ENCODE results near the gene VPS29.
"Not testable (repeated sequence)": the region's sequence is repeated elsewhere in the genome, so short reads cannot be mapped to it uniquely, and the experiment has no call there.

Gene VPS29

DNA sequence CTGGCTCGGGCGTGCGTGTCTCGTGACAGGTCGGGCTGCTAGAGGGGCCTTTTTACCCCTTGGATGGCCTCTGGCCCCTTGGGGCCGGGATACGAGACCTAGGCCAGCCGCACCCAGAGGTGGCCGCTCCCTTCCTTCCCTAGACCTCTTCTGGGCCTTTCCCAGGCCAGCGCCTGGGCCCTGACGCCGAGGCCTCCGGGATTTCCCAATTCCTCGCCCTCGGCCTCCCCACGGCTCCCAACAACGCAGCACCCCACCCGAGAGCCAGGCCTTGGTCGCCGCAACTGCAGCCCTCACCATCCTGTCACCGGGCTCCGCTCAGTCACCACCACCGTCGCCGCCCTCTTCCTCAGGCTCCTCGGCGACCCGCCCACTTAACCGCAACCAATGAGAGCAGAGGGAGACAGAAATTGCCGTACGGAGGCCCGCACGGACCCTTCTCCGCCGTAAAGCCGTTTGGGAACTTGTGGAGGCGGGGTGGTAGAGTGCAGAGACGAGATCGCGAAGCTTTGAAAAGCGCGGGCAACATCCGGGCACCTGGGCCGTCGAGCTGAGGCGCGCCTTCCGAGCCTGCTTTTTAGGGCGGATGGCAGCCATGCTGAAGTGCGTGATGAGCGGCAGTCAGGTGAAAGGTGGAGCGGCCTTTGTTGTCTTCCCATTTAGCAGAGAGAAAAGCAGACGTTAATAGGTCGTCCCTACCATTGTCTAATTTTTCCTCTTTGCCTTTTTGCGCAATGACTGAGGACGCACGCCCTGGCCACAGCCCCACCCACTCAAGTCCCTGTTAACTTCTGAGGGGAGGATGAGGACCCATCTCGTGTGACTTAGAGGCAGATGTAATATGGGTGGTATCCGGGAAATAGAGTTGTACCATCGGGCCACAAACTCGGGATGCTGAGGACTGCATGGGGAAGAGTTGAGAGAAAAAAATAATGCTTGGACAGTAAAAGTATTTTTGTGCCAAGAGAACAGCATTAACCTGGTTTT, at the start of gene VPS29, which contains the start of gene RAD9B:
TSS of gene VPS29 (minus strand) at position 360 of the 987 bp plus-strand sequence. CDS start at position 300, 60 bp downstream.
TSS of gene RAD9B (plus strand) at position 580 of the 987 bp plus-strand sequence. CDS start at position 587, 7 bp downstream.
- in situ Hi-C loops (cut with MboI; ENCODE audit: low sequenced_read_pairs), result no loop called here

DNA sequence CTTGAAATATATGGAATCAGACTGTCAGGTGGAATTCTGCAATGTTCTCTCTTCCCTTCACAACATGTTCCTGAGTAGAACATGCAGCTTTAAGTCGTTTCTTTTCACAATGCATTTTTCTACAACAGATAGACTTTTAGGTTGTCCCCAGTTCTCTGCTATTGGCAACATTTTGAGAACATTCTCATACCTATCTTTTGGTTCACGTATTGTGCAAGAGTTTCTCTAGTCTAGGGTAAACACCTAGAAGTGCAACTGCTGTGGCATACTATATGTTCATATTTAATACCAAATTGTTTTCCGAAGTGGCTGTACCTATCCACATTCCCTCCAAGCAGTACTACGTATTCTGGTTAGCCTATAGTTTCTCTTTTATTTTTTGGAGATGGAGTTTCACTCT, 49.1 kb upstream of the VPS29 start:
- in situ Hi-C loops (cut with MboI; ENCODE audit: low sequenced_read_pairs), result no loop called here

DNA sequence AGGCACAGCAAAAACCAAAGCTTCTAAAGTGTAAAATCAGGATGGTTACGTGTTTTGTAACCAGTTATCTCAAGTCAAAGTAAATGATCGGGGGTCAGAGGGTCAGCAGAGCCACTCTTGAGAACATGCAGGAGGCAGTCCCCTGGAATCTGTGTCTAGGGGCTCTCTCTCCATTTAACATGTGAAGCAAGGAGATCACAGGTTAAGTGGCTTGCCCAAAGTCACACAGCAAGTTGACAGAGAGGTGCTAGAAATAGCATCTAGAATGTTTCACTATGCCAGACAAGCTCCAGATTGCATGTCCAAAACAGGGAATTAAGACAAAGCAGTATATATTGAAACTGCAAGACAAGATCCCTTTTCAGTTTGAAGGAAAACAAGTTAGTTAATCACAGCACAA, 47.8 kb upstream of the VPS29 start:
- in situ Hi-C loops (cut with MboI; ENCODE audit: low sequenced_read_pairs), result no loop called here

DNA sequence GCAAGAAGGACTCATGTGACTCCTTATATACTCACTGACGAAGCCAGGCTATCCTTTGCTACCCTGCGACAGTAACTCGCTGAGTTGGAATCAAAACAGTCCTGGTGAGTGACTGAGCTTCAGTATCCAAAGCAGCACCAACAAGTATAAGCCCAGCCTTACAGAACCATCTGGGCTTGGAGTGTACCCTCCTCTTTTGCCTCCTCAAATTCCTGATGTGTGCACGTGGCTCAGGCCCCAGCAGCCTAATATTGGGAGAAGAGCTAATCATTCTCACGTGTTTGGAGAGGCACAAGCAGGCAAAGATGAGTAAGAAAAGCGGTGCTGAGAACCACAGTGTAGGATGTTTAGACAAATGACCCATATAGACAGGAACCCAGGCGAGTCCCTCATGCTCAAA, 46.8 kb upstream of the VPS29 start:
- in situ Hi-C loops (cut with MboI; ENCODE audit: low sequenced_read_pairs), result no loop called here

DNA sequence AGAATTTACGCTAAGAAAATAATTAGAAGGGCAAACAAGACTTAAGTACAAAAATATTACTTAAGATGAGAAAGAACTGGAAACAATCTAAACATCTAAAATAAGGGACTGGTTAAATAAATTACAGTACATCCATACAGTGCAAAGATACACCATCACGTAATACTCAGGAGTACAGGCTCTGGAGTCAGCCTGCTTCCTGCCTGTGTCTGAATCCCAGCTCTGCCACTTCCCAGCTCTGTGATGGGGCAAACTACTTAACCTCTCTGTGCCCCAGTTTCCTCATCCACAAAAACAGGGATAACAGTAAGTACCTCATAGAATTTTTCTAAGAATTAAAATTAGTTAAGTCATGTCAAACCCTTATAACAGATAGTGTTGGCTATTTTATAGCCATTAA, 45.2 kb upstream of the VPS29 start:
- in situ Hi-C loops (cut with MboI; ENCODE audit: low sequenced_read_pairs), result no loop called here

DNA sequence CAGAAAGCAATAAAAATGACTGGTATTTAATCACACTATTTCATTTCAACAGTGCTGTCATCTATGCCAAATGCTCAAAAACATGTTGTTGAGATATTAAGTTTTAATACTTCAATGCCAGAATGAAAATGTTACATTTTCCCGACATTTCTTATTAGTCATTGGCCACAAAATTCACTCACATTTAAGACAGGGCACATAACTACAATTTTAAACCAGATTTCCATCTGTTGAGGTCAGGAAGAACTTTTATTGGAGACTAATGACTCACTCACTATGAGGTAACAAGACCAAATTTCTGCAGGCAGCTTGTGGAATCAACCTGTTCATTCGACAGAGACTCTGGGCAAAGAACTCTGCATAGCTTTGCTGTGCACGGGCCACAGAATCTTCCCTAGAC, 44.4 kb upstream of the VPS29 start:
- in situ Hi-C loops (cut with MboI; ENCODE audit: low sequenced_read_pairs), result no loop called here

DNA sequence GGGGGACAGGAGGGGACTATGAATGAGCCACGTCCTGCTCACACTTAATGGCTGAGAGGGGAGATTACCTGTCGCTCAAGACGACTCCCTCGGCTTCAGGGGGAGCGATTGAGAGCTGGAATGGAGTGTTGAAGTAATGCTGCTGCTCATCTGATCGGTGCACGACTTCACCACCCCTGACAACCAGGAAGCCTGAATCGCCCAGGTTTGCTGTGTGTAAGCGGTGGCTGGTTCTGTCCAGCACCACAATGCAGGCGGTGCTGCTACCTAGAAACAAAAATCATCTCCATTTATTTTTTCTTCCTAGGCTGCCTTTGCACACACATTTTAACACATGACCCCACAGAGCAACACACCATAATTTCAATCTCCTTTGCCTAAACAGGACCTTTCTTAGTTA, 43.9 kb upstream of the VPS29 start:
- in situ Hi-C loops (cut with MboI; ENCODE audit: low sequenced_read_pairs), result no loop called here

DNA sequence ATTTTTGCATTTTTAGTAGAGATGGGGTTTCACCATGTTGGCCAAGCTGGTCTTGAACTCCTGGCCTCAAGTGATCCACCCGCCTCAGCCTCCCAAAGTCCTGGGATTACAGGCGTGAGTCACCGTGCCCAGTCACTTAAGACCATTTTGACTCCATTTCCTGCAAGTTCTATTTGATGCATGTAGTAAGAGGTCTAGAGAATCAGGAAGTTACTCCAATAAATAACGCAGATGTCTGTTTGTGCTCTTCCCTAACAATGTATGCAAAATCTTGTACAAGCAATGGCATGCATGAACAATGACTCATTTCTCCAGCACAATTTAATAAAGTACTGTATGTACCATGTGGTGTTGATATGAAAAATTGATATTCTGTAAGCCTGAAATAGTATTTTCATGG, 43.3 kb upstream of the VPS29 start:
- in situ Hi-C loops (cut with MboI; ENCODE audit: low sequenced_read_pairs), result not testable (repeated sequence)

DNA sequence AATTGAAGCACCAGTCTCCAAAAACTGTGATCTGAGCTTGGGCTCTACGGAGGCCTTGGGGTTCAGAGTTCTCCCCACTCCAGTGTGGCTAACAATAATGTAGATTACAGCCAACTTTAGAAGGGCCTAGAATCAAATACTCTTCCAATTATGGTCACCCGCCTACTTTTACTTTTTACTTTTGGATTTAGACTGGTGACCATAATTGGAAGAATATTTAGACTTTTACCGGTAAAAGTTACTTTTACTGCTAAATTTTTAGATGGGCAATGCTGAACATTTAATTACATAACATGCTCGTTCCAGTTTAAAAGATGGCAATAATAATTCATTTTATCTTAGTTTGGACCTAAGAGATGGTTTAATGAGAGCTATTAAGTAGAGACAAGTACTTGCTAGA, 42.1 kb upstream of the VPS29 start:
- in situ Hi-C loops (cut with MboI; ENCODE audit: low sequenced_read_pairs), result no loop called here

DNA sequence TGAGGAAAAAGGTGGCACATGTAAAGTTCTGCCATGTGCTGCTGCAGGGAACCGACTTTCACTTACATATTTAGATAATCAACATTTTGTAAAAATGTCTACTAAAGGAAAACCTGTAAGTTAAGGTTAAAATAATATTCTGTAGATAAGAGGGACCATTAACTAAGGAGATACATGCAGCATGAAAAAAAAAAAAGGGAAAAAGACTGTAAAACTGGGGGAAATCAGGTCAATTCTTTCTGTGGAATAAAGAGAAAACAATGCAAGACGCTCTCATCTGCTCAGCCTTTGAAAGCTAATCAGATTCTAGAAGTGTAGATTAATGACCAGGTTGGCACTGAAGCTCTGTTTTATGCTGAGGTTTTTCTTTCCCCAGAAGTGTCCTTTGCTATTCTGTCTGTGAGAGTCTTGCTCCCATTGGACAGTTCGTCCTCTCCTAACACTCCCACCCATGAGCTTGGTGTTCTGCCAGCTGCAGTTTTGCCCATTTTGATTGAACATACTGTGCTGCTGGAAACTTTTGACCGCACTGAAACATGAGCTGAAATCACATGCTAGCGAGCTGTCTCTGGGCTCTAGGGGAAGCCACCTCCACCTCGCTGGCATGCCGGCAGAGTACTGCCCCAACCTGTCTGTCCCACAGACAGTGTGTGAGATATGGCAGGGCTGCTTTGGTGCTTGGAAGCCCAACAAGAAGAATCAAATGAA, 41.5 kb upstream of the VPS29 start:
- in situ Hi-C loops (cut with MboI; ENCODE audit: low sequenced_read_pairs), result no loop called here

DNA sequence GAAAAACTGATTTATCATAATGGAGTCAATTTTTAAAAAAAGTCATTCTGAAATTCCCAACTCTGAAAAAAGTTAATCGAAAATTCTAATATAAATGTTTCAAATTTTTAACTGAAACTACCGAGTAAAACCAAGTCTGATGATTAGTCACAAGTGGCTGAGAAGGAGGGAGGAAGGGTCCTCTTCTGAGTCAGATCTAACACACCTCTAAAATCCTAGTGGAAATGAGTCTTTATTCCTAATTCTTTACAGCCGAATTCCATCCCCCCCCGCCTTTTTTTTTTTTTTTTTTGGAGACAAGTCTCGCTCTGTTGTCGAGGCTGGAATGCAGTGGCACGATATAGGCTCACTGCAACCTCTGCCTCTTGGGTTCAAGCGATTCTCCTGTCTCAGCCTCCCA, 38.1 kb upstream of the VPS29 start:
- in situ Hi-C loops (cut with MboI; ENCODE audit: low sequenced_read_pairs), result no loop called here

DNA sequence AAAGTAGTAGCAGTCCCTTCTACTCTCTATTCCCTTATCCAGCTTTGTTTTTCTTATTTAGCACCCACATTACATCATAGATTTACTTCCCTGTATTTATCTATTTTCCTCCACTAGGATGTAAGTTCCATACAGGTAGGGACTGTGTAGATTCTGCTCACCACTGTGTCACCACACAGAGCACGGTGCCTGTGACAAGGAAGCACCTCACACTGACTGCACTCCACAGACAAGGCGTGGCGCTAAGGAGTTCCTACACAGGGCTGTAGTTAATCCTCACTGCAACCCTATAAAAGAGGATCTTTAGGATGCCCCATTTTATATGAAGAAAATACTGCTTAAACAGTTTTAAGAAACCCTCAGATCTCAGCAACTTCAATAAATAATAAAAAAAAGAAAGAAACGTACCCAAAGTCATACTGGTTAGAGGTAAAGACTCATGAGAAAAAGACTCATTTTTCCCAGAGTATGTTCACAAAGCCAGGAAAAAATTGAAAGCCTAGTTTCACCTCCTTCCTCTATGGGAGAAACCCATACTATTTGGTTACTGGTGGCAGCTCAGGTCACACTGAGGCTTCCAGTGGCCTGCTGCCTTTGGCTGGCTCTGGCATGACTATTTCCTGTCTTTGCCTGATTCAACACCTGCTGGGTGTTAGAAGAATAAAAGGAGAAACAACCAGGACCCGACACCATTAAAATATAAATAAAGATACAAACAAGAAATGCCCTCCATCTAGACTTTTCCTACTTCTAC, 37.1 kb upstream of the VPS29 start:
- in situ Hi-C loops (cut with MboI; ENCODE audit: low sequenced_read_pairs), result no loop called here

DNA sequence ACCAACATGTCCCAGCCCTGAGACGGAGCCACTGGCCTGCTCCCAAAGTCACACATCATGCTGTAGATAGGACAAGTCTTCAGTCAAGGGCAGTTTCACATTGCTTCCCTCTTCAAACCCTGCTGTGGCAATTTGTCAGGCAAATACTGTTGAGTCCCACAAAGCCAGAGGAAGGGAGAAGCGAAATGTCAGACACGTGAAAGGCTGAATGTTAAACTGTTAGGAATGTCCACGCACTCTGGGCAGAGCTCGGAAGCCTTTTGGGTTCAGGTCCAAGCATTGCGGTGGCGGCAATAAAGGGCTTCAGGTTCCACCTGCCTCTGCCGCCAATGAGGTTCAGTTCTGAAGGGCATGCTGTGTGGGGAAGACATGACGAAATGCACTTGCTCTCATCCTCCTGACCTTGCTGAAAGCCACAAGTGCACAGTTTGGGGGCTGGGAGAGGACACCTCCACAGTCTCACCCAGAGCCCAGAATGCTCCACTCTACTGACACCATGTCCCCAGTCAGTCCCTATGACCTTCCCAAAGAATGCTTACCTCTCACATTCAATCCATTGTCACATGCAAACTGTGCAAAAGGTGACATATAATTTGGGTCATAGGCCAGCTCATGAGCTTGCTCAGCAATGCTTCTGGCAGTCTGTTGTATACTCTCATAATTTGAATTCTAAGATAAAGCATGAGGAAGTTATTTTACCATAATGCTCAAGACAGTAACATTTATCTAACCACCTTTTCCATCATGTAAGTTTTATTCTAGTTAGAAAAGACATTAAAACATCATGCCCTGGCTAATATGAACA, 35.9 kb upstream of the VPS29 start:
- in situ Hi-C loops (cut with MboI; ENCODE audit: low sequenced_read_pairs), result no loop called here

DNA sequence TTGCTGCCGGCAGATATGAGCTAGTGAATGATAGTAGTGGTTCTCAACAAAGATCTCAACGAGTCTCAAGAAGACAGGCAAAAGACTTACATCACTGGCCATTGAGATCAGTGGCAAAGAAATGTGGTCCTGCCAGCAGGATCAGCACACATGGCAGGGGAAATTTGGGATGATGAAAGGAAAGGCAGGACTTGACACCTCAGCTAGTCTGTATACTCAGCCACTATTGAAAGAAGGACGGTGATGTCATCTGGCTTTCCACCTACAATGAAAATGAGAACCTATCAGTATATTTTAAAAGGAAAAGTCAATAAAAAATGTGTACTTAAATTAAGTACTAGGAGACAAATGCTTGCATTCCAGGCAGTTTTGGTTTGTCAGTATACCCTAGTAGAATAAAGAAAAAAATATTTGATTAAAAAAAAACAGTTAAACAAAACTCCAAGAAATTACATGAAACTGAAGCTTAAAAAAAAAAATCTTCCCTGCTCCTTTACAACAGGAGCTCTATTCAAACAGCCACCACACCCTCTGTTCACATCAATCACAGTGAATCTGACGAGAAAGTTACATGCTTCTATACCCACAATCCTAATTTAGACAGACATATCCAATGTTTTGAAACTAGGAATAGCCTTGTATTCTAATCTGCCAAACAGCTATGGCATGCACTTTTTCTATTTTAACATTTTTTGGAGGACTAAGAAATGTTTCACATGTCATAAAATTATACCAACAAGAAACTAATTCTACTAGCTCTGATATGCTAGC, 35.1 kb upstream of the VPS29 start:
- in situ Hi-C loops (cut with MboI; ENCODE audit: low sequenced_read_pairs), result no loop called here

DNA sequence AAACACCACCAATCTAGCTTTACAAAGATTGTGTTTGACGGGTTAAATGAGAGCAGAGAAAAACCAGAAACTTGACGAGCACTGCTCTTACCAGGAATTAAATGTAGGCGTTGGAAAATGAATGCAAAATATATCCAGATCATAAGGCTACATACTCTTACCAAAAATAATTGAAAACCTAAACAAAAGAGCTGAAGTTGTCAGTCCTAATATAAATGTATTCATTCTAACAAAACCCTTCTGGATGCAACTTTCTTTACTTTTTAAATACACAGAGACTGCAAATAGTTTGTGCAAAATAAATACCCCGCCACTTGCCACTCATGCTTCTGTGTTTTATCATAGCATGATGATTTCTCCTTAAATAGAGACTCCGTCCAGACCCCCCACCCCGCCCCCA, 32.9 kb upstream of the VPS29 start:
- in situ Hi-C loops (cut with MboI; ENCODE audit: low sequenced_read_pairs), result no loop called here

DNA sequence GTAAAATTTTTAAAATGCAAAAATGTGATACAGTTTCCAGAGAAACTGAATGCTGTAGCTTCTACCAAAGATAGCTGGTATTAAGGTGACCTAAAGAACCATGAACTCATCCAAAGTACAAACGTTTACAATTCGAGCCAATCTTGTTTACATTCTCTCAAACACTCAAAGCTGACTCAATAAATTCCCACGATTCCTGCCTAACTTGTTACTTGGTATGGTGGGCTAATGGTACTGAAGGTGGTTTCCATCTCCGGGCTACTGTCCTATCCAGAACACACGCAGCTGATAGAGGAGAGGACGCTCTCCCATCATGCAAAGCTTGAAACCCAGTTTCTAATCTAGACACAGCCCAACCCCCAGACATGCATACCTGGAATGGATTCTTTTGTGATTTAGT, 31.7 kb upstream of the VPS29 start:
- in situ Hi-C loops (cut with MboI; ENCODE audit: low sequenced_read_pairs), result no loop called here

DNA sequence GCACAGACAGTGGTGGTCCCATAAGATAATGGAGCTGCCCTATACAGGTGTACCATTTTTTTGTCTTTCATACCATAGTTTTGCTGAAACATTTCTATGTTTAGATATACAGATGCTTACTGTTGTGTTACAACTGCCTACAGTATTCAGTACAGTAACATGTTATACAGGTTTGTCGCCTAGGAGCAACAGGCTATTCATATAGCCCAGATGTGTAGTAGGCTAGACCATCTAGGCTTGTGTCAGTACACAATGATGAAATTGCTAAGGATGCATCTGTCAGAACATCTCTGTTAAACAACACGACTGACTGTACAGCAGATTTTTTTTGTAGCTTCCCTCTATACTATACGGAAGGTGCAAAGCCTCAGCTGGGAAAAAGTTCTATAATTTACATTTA, 30.7 kb upstream of the VPS29 start:
- in situ Hi-C loops (cut with MboI; ENCODE audit: low sequenced_read_pairs), result no loop called here

DNA sequence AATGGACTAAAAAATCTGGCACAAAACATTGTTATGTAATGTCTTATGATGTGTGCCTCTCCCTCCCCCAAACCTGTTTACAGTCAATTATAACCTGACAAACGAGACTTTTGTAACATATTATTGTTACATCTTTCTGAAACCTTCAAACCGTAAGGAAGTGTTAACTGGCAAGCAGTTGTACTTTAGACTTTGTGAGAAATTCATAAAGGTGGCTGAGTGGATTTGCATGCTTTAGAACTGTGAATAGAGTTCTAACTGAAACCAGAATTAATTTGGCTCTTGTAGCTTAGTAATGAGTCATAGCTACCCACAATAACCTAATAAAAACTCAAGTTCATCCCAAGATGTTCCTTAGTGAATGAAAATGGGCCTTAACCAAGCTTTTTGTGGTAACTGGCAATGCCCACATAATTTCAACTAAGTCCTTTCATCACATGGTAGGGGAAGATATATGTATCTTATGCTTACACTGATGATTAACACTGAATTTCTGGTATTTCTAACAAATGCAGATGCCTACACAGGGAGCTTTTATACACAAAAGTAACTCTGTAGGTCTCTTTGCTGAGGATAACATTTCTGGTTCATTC, 29.9 kb upstream of the VPS29 start:
- in situ Hi-C loops (cut with MboI; ENCODE audit: low sequenced_read_pairs), result no loop called here

DNA sequence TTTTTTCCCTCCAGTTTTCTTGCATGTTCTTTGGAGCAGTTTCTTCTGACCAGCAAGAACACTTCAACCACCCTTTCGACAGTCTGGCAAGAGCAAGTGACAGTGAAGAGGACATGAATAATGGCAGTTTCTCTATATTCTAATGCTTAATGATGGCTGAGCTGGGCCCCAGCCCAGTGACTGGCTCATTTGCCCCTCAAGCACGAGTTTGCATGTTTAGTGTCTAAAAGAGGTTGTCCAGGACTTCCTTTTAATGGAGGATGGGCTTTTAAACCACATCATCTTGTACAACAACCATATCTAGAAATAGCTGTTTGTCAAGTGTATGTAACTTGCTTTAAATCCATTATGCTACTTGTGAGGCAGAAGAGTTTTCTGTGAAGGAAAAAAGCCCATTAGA, 28.6 kb upstream of the VPS29 start:
- in situ Hi-C loops (cut with MboI; ENCODE audit: low sequenced_read_pairs), result no loop called here
